SK-N-SH treated with all-trans-retinoic acid at 6 μM for 48 hours (cell line): ENCODE measurements around the gene UBQLN4.

Experiments
- ARNTL ChIP-seq: fragments of 450-650 bp; formaldehyde crosslinking; IDR thresholded peaks from 2 replicates; pipeline ENCODE4 v1.5.0; 2020; ENCODE audit warnings: low read depth, mild to moderate bottlenecking, moderate library complexity, borderline replicate concordance
- CSDC2 ChIP-seq: fragments of 250-450 bp; sonication (Bioruptor Pico); IDR thresholded peaks from 2 replicates; pipeline ENCODE4 v1.5.0; 2020; ENCODE audit warnings: mild to moderate bottlenecking, moderate library complexity
- GLIS3 ChIP-seq: fragments of 250-450 bp; sonication (Bioruptor Pico); IDR thresholded peaks from 2 replicates; pipeline ENCODE4 v1.5.0; 2020; ENCODE audit warnings: mild to moderate bottlenecking, moderate library complexity
- ISL1 ChIP-seq: fragments of 250-450 bp; sonication (Bioruptor Pico); IDR thresholded peaks from 2 replicates; pipeline ENCODE4 v2.1.2; 2022; ENCODE audit warnings: mild to moderate bottlenecking, moderate library complexity
- PPARA ChIP-seq: fragments of 250-450 bp; sonication (Bioruptor Pico); IDR thresholded peaks from 2 replicates; pipeline ENCODE4 v1.5.0; 2020; ENCODE audit warnings: mild to moderate bottlenecking, borderline replicate concordance
- RARB ChIP-seq: fragments of 250-450 bp; sonication (Bioruptor Pico); IDR thresholded peaks from 2 replicates; pipeline ENCODE4 v1.8.0; 2021; ENCODE audit warnings: mild to moderate bottlenecking, moderate library complexity
- SNAI2 ChIP-seq: fragments of 250-450 bp; sonication (Bioruptor Pico); IDR thresholded peaks from 2 replicates; pipeline ENCODE4 v1.5.0; 2020; ENCODE audit warnings: mild to moderate bottlenecking, moderate library complexity
- TSHZ2 ChIP-seq: fragments of 250-450 bp; sonication (Bioruptor Pico); IDR thresholded peaks from 2 replicates; pipeline ENCODE4 v1.5.0; 2020; ENCODE audit warnings: mild to moderate bottlenecking, moderate library complexity
- ZC3H10 ChIP-seq: fragments of 250-450 bp; sonication (Bioruptor Pico); IDR thresholded peaks from 2 replicates; pipeline ENCODE4 v1.5.1; 2021; ENCODE audit warnings: mild to moderate bottlenecking, moderate library complexity
- ZFP3 ChIP-seq: fragments of 250-450 bp; sonication (Bioruptor Pico); IDR thresholded peaks from 2 replicates; pipeline ENCODE4 v1.5.0; 2020; ENCODE audit warnings: mild to moderate bottlenecking, moderate library complexity
- ZFP30 ChIP-seq: fragments of 450-650 bp; formaldehyde crosslinking; IDR thresholded peaks from 2 replicates; pipeline ENCODE4 v1.5.0; 2022; ENCODE audit warnings: mild to moderate bottlenecking, moderate library complexity
- TF ChIP-seq, protein P1 (sequence below): fragments of 250-450 bp; sonication (Bioruptor Pico); IDR thresholded peaks from 2 replicates; pipeline ENCODE4 v1.8.0; 2020; ENCODE audit warnings: mild to moderate bottlenecking, moderate library complexity, borderline replicate concordance
- TF ChIP-seq, protein P2 (sequence below): fragments of 250-450 bp; sonication (Bioruptor Pico); IDR thresholded peaks from 2 replicates; pipeline ENCODE4 v1.5.1; 2021; ENCODE audit warnings: mild to moderate bottlenecking, moderate library complexity

DNA sequence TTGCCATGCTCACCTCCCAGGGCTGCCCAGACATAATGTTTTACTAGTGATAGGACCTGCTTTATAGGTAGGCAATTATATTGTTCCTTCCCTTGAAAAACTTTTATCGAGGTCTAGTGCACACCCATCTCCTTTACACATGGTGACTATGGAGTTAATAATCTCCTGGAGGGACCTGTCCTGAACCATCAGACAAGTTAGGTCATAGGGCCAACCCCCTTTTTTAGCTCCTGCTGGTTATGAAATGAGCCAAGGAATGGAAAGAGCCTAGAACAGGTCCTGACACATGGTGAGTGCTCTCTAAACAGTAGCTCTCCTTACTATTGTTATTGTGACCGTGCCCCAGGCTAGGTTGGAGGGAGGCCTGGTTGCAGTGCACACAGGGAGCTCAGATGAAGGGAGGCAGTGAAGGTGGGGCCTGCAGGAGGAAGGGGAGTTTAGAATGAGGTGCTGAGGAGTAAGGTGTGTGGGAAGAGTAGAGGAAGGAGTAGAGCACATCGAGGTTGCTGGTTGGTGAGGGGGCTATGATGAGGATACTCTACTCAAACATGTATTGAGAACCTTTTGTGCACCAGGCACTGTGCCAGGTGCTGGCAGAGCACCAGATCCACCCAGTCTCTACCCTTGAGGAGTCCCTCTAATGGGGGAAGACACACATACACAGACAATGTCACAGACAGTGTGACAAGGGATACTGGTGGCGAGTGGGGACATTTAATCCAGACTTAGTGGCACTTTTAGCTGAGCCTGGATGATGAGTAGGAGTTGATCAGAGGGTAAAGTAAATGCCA, 46.8 kb upstream of the UBQLN4 start:
- no peak for TF ChIP-seq ZFP3 (CRISPR knock-in tag)
- no peak for TF ChIP-seq ISL1 (CRISPR knock-in tag)
- TF ChIP-seq, protein P1, sequence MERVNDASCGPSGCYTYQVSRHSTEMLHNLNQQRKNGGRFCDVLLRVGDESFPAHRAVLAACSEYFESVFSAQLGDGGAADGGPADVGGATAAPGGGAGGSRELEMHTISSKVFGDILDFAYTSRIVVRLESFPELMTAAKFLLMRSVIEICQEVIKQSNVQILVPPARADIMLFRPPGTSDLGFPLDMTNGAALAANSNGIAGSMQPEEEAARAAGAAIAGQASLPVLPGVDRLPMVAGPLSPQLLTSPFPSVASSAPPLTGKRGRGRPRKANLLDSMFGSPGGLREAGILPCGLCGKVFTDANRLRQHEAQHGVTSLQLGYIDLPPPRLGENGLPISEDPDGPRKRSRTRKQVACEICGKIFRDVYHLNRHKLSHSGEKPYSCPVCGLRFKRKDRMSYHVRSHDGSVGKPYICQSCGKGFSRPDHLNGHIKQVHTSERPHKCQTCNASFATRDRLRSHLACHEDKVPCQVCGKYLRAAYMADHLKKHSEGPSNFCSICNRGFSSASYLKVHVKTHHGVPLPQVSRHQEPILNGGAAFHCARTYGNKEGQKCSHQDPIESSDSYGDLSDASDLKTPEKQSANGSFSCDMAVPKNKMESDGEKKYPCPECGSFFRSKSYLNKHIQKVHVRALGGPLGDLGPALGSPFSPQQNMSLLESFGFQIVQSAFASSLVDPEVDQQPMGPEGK, result no peak
- no peak for TF ChIP-seq GLIS3
- no peak for TF ChIP-seq CSDC2
- TF ChIP-seq ARNTL, result no peak
- no peak for TF ChIP-seq TSHZ2
- no peak for TF ChIP-seq SNAI2 (CRISPR knock-in tag)
- TF ChIP-seq ZFP30 (CRISPR knock-in tag), result no peak
- TF ChIP-seq ZC3H10, result no peak
- no peak for TF ChIP-seq PPARA (CRISPR knock-in tag)
- TF ChIP-seq RARB (CRISPR knock-in tag), result no peak
- TF ChIP-seq, protein P2, sequence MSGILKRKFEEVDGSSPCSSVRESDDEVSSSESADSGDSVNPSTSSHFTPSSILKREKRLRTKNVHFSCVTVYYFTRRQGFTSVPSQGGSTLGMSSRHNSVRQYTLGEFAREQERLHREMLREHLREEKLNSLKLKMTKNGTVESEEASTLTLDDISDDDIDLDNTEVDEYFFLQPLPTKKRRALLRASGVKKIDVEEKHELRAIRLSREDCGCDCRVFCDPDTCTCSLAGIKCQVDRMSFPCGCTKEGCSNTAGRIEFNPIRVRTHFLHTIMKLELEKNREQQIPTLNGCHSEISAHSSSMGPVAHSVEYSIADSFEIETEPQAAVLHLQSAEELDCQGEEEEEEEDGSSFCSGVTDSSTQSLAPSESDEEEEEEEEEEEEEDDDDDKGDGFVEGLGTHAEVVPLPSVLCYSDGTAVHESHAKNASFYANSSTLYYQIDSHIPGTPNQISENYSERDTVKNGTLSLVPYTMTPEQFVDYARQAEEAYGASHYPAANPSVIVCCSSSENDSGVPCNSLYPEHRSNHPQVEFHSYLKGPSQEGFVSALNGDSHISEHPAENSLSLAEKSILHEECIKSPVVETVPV (CRISPR knock-in tag), result no peak
